GM04503 (cell line): ENCODE results near the gene MVP.
"Not testable (repeated sequence)": the region's sequence is repeated elsewhere in the genome, so short reads cannot be mapped to it uniquely, and the experiment has no call there.

Source experiments
- DNase-seq: peaks from one replicate; pipeline ENCODE4 v3.0.0-alpha.2; 2012; ENCODE audit warnings: low read depth

MVP gene

DNA sequence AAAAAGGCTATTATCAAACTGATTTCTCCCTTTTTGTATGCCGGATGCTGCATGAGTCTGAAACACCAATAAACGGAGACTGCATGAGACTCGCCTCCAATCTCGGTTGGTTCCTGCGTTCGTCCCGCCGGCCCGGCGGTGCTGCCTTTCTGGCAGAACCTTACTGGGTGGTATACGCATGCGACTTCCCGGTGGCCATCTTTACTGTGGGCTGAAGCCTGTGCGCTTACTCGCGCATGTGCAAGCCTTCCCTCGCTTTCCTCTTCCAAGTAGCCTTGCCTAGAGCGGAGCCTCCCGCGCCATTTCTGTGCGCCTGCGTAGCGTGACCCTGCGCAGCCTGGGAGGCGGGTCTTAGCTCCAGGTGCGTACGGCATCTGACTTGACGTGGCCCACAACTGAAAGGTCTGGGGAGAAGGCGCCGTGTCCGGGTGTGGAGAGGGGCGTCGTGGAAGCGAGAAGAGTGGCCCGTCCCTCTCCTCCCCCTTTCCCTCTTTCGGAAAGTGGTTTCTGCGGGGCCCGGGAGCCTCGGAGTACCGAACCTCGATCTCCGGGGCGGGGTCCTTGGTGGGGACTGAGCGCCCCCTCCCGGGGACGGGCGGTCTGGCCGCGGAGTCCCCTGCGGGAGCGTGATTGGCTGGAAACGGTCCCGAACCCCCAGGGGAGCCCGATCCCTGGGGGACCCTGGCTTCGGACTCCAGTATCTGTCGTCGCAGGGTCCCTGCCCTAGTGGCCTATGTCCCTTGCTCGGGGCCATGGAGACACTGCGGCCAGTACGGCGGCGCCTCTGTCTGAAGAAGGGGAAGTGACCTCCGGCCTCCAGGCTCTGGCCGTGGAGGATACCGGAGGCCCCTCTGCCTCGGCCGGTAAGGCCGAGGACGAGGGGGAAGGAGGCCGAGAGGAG is 4.2 kb upstream of the MVP start, which contains the start of gene PAGR1:
Gene PAGR1, plus strand, starts transcription at position 360 of the 901 bp plus-strand sequence. Its CDS starts 374 bp downstream, at position 734.
- peak; percentile 94 for DNase-seq

GRCh38 chr16:29816694-29817441 is 3.4 kb upstream of the MVP start:
- no peak for DNase-seq

DNA sequence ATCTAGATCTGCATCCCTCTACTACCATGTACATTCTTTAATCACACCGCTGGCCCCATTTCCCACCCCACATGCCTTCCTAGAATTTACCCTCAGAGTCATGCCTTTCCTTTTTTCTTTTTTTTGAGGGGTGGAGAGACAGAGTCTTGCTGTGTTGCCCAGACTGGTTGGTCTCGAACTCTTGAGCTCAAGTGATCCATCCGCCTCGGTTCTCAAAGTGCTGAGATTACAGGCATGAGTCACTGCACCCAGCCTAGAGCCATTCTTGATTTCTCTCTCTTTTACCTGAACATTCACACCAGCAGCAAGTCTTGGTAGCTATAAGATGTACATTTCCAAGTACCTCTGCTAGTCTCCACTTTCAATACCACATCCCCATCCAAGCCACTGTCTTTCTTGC is 2.2 kb upstream of the MVP start:
- no peak for DNase-seq

DNA sequence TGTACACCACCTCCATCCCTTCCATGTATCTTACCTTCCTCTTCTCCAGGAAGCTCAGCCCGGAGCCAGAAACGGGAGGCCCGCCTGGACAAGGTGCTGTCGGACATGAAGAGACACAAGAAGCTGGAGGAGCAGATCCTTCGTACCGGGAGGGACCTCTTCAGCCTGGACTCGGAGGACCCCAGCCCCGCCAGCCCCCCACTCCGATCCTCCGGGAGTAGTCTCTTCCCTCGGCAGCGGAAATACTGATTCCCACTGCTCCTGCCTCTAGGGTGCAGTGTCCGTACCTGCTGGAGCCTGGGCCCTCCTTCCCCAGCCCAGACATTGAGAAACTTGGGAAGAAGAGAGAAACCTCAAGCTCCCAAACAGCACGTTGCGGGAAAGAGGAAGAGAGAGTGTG is 756 bp upstream of the MVP start:
- no peak for DNase-seq

GRCh38 chr16:29820730-29821642 is 724 bp downstream of the MVP start:
- no peak for DNase-seq

- no peak for DNase-seq
Observed at GRCh38 chr16:29821643-29822115, 1.4 kb downstream of the MVP start.

DNA sequence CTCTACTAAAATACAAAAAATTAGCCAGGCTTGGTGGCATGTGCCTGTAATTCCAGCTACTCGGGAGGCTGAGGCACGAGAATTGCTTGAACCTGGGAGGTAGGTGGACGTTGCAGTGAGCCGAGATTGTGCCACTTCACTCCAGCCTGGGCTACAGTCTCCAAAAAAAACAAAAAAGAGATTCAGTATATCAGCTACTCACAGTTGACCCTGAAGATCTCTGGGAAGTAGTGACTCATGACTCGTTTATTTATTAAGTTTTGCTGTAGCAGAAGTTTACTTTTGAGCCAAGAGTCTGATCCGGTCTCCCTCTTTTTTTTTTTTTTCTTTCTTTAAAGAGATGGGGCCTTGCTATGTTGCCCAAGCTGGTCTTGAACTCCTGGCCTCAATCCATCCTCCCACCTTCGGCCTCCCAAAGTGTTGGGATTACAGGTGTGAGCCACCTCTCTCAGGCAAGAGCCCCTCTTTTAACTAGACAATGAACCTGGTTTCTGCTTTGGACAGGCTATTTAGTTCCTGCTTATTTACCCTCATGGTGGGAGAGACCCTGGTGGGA is 4.4 kb downstream of the MVP start:
- DNase-seq, result no peak

GRCh38 chr16:29825145-29826044 is 5.1 kb downstream of the MVP start:
- peak; percentile 71 for DNase-seq

GRCh38 chr16:29826342-29826695 is 6.1 kb downstream of the MVP start:
- no peak for DNase-seq

DNA sequence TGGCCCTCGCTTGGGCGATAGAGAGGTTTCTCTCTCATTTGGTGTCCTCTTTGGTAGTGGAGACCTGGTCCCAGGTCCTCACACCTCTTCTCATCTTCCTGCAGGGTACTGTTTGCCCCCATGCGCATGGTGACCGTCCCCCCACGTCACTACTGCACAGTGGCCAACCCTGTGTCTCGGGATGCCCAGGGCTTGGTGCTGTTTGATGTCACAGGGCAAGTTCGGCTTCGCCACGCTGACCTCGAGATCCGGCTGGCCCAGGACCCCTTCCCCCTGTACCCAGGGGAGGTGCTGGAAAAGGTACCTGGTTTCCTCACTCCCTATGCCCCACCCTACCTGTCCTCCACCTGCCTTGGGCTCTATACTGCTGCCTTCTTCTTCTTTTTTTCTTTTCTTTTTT is 10.5 kb downstream of the MVP start:
- DNase-seq, result no peak

- DNase-seq, result no peak
Observed at GRCh38 chr16:29831490-29831889, 11.2 kb downstream of the MVP start.

GRCh38 chr16:29833219-29833618 is 13.0 kb downstream of the MVP start:
- not testable (repeated sequence) for DNase-seq

GRCh38 chr16:29834079-29834478 is 13.8 kb downstream of the MVP start:
- DNase-seq, result no peak

- DNase-seq, result no peak
Observed at GRCh38 chr16:29835926-29836325, 15.7 kb downstream of the MVP start.

DNA sequence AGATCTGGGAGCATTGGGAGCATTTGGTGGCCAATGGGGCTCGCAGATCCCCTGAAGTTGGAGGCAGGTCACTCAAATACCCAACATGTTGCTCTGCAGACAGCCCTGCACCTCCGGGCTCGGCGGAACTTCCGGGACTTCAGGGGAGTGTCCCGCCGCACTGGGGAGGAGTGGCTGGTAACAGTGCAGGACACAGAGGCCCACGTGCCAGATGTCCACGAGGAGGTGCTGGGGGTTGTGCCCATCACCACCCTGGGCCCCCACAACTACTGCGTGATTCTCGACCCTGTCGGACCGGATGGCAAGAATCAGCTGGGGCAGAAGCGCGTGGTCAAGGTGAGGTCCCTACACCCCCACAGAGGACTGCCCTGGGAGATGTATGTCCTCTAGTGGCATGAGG is 16.4 kb downstream of the MVP start:
- no peak for DNase-seq

- no peak for DNase-seq
Observed at GRCh38 chr16:29837841-29838240, 17.6 kb downstream of the MVP start.

- DNase-seq, result no peak
Observed at GRCh38 chr16:29839822-29840221, 19.6 kb downstream of the MVP start.

- DNase-seq, result no peak
Observed at GRCh38 chr16:29840240-29840639, 20.0 kb downstream of the MVP start.

DNA sequence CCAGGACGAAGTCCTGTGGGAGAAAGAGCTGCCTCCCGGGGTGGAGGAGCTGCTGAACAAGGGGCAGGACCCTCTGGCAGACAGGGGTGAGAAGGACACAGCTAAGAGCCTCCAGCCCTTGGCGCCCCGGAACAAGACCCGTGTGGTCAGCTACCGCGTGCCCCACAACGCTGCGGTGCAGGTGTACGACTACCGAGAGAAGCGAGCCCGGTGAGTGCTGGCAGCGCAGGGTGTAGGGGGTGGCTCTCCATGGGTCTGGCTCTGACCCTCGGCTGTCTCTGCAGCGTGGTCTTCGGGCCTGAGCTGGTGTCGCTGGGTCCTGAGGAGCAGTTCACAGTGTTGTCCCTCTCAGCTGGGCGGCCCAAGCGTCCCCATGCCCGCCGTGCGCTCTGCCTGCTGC is 21.4 kb downstream of the MVP start:
- DNase-seq, result no peak

DNA sequence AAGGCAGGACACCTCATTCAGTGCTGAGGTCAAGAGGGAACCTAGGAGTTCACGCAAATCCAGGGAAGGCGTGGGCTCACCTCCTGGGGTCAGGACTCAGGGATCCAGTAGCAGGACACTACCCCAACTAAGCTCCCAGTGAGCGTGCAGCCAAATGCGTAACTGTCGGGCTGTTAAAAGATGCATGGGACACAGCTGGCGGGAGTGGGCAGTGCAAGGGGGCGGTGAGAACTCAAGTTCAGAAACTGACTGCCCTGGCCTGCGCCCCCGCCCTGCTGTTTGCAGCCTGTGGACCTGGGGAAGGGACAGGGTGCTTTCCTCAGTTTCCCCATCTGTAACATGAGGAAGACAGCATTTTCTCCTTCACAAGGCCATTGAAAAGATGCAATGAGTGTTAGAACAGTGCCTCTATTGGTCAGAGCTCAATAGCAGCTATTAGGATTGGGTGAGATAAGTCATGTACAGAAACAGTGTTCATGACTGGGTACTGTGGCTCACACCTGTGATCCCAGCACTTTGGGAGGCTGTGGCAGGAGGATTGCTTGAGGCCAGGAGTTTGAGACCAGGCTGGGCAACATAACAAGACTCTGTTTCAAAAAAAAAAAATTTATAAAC is 22.6 kb downstream of the MVP start:
- no peak for DNase-seq
